Activated B cell treated with CpG ODN at 0.5 μM for 24 hours (primary cell): Measurements from ENCODE around the gene ERC2. TPM values are rescaled to one million over a fixed set of nuclear protein-coding genes. Genes with fewer than 3 reads are reported as not detected.

ENCODE experiments used
- ATAC-seq: fragments of 200-7000 bp; cut with Tn5 transposase; one replicate; pipeline ENCODE4 v1.10.0; 2021; ENCODE audit warnings: low read depth, mild to moderate bottlenecking, moderate library complexity
- CTCF ChIA-PET: fragments of 350-600 bp; sonication (Branson Sonifier 250); formaldehyde crosslinking; loops from one replicate; lab custom pipeline; 2021; ENCODE audit warnings: antibody characterized with exemption; lab: Charles Lee
- POLR2A ChIA-PET: fragments of 350-600 bp; sonication (Branson Sonifier 250); formaldehyde crosslinking; loops from one replicate; lab custom pipeline; 2021; ENCODE audit warnings: antibody characterized with exemption; lab: Charles Lee
- DNase-seq: peaks from one replicate; pipeline ENCODE4 v3.0.0; 2022
- H3K27ac Mint-ChIP-seq: one replicate; pipeline ENCODE4 v1.8.0; 2020; ENCODE audit warnings: mixed read lengths
- H3K27me3 Mint-ChIP-seq: one replicate; pipeline ENCODE4 v1.8.0; 2021; ENCODE audit warnings: mixed read lengths
- H3K36me3 Mint-ChIP-seq: one replicate; pipeline ENCODE4 v1.8.0; 2021; ENCODE audit warnings: low read depth, mixed read lengths
- H3K4me1 Mint-ChIP-seq: one replicate; pipeline ENCODE4 v1.8.0; 2021; ENCODE audit warnings: mixed read lengths
- H3K4me3 Mint-ChIP-seq: one replicate; pipeline ENCODE4 v1.8.0; 2020; ENCODE audit warnings: mild to moderate bottlenecking, mixed read lengths
- H3K9me3 Mint-ChIP-seq: one replicate; pipeline ENCODE4 v1.8.0; 2020; ENCODE audit warnings: mixed read lengths
- CTCF ChIP-seq: fragments of 200-600 bp; IDR thresholded peaks from one replicate; pipeline ENCODE4 v1.8.0; 2022; ENCODE audit warnings: antibody characterized with exemption, mild to moderate bottlenecking
- intact Hi-C: fragments of 100-400 bp; cut with micrococcal nuclease; formaldehyde crosslinking; loops from one replicate; pipeline ENCODE4 v1.15.1; 2024
- total RNA-seq: library from RNA; stranded (reverse); gene quantifications from 2 replicates; pipeline ENCODE4 v1.2.3, GENCODE V29; 2022

ERC2 gene
- total RNA-seq, 1 donor from 2014 or later: not detected

- CTCF ChIA-PET: no interaction called here
- no peak overlapping the region for H3K27ac Mint-ChIP-seq
These were observed 692.7 kb downstream of the ERC2 start for GRCh38 chr3:55775366-55776154.

GRCh38 chr3:55774856-55775255 is 693.4 kb downstream of the ERC2 start:
- POLR2A ChIA-PET: no interaction called here

More at GRCh38 chr3:55775366-55776154, 692.7 kb downstream of the ERC2 start:
- H3K27me3 Mint-ChIP-seq: no peaks in the 10 kb centered on the region
- no peaks in the 10 kb centered on the region for H3K36me3 Mint-ChIP-seq
- ATAC-seq: no peak
- intact Hi-C loops: no loop called here
- POLR2A ChIA-PET: no interaction called here
- no peak for DNase-seq
- H3K4me1 Mint-ChIP-seq: no peaks in the 10 kb centered on the region
- H3K4me3 Mint-ChIP-seq: no peak overlapping the region
- peaks cover 3% of the 10 kb centered on the region for H3K9me3 Mint-ChIP-seq
- no peak for TF ChIP-seq CTCF

GRCh38 chr3:55771503-55771902 is 696.8 kb downstream of the ERC2 start:
- intact Hi-C loops: no loop called here
- Mint-ChIP-seq H3K4me3 (no peak overlapping the region), H3K4me1 (no peaks in the 10 kb centered on the region), H3K27me3 (no peaks in the 10 kb centered on the region), H3K27ac (no peak overlapping the region), H3K36me3 (no peaks in the 10 kb centered on the region), H3K9me3 (no peaks in the 10 kb centered on the region)
- POLR2A ChIA-PET: no interaction called here
- no peak for ATAC-seq
- no peak for DNase-seq
- TF ChIP-seq CTCF: no peak
- CTCF ChIA-PET: no interaction called here

More at GRCh38 chr3:55774856-55775255, 693.4 kb downstream of the ERC2 start:
- intact Hi-C loops: no loop called here
- no peaks in the 10 kb centered on the region for H3K27me3 Mint-ChIP-seq
- TF ChIP-seq CTCF: no peak
- H3K9me3 Mint-ChIP-seq: peaks cover 3% of the 10 kb centered on the region
- no peak for DNase-seq
- no peak for ATAC-seq
- CTCF ChIA-PET: no interaction called here
- no peak overlapping the region for H3K27ac Mint-ChIP-seq
- H3K4me3 Mint-ChIP-seq: no peak overlapping the region
- H3K36me3 Mint-ChIP-seq: no peaks in the 10 kb centered on the region
- no peaks in the 10 kb centered on the region for H3K4me1 Mint-ChIP-seq

- Mint-ChIP-seq H3K9me3 (no peaks in the 10 kb centered on the region), H3K36me3 (no peaks in the 10 kb centered on the region), H3K4me3 (no peak overlapping the region), H3K27me3 (peaks cover 4% of the 10 kb centered on the region), H3K4me1 (no peaks in the 10 kb centered on the region), H3K27ac (no peak overlapping the region)
- no peak for TF ChIP-seq CTCF
- no peak for ATAC-seq
- ChIA-PET POLR2A (no interaction called here), CTCF (no interaction called here)
- no peak for DNase-seq
- intact Hi-C loops: no loop called here
These were observed 698.2 kb downstream of the ERC2 start for GRCh38 chr3:55770077-55770476.

- TF ChIP-seq CTCF: no peak
- no peaks in the 10 kb centered on the region for H3K4me1 Mint-ChIP-seq
- no peaks in the 10 kb centered on the region for H3K36me3 Mint-ChIP-seq
- no peak overlapping the region for H3K27ac Mint-ChIP-seq
- no peak overlapping the region for H3K4me3 Mint-ChIP-seq
- H3K27me3 Mint-ChIP-seq: peaks cover 4% of the 10 kb centered on the region
- ChIA-PET POLR2A (no interaction called here), CTCF (no interaction called here)
- intact Hi-C loops: no loop called here
- DNase-seq (no peak), ATAC-seq (no peak)
- H3K9me3 Mint-ChIP-seq: no peaks in the 10 kb centered on the region
These were observed 701.5 kb downstream of the ERC2 start for GRCh38 chr3:55766753-55767152.
